K562 (cell line): ENCODE measurements around the gene PDE6C. TPM values are rescaled to one million over a fixed set of nuclear protein-coding genes. Genes with fewer than 3 reads are reported as not detected.

ENCODE experiments used
- ATF2 ChIP-seq: sonication (generic); formaldehyde crosslinking; IDR thresholded peaks from 2 replicates; pipeline ENCODE4 v1.8.1; 2022; ENCODE audit warnings: missing genetic modification reagents
- CBX8 ChIP-seq: fragments of 200-600 bp; sonication (generic); IDR thresholded peaks from 2 replicates; pipeline ENCODE4 v1.6.1; 2012; ENCODE audit warnings: borderline replicate concordance, mixed run types, low read depth, mild to moderate bottlenecking, moderate library complexity, mixed read lengths, low read length, control low read depth, inconsistent platforms; ENCODE audit not compliant: poor library complexity, severe bottlenecking; ENCODE audit errors: extremely low read depth
- E4F1 ChIP-seq: fragments of 250-450 bp; sonication (Bioruptor Pico); IDR thresholded peaks from 2 replicates; pipeline ENCODE4 v1.5.0; 2021; ENCODE audit warnings: mild to moderate bottlenecking, borderline replicate concordance
- ETS1 ChIP-seq: conservative IDR thresholded peaks from 2 replicates; pipeline ENCODE4 v1.6.1; 2011; ENCODE audit warnings: low read depth, mild to moderate bottlenecking, low read length; ENCODE audit not compliant: control insufficient read depth
- ETV1 ChIP-seq: fragments of 450-650 bp; conservative IDR thresholded peaks from 2 replicates; pipeline ENCODE4 v1.6.1; 2016; ENCODE audit warnings: missing genetic modification characterization, control low read depth, low read depth, missing compliant biosample characterization
- GTF3C2 ChIP-seq: IDR thresholded peaks from 3 replicates; pipeline ENCODE4 v1.6.1; 2011; ENCODE audit warnings: borderline replicate concordance, mild to moderate bottlenecking, moderate library complexity; ENCODE audit not compliant: insufficient read length; ENCODE audit errors: extremely low read depth
- HMG20A ChIP-seq: fragments of 450-650 bp; formaldehyde crosslinking; conservative IDR thresholded peaks from 2 replicates; pipeline ENCODE4 v1.4.0; 2020; ENCODE audit warnings: mild to moderate bottlenecking, mixed read lengths
- L3MBTL2 ChIP-seq: fragments of 450-650 bp; IDR thresholded peaks from 2 replicates; pipeline ENCODE4 v1.6.1; 2016; ENCODE audit warnings: mild to moderate bottlenecking, moderate library complexity
- NKRF ChIP-seq: fragments of 450-650 bp; IDR thresholded peaks from 2 replicates; pipeline ENCODE4 v1.6.1; 2016; ENCODE audit warnings: borderline replicate concordance
- PHTF2 ChIP-seq: fragments of 250-450 bp; sonication (Bioruptor Pico); IDR thresholded peaks from 2 replicates; pipeline ENCODE4 v1.5.0; 2021; ENCODE audit warnings: mild to moderate bottlenecking
- TGIF2 ChIP-seq: sonication (generic); formaldehyde crosslinking; IDR thresholded peaks from 2 replicates; pipeline ENCODE4 v1.8.1; 2022; ENCODE audit warnings: mild to moderate bottlenecking, missing genetic modification reagents, moderate library complexity
- ZNF57 ChIP-seq: fragments of 450-650 bp; formaldehyde crosslinking; IDR thresholded peaks from 2 replicates; pipeline ENCODE4 v1.4.0; 2020; ENCODE audit warnings: mild to moderate bottlenecking, moderate library complexity
- ZNF655 ChIP-seq: fragments of 250-450 bp; sonication (Bioruptor Pico); IDR thresholded peaks from 2 replicates; pipeline ENCODE4 v1.5.0; 2021
- ZNF780A ChIP-seq: fragments of 250-450 bp; sonication (Bioruptor Pico); IDR thresholded peaks from 2 replicates; pipeline ENCODE4 v1.5.0; 2021; ENCODE audit warnings: mild to moderate bottlenecking
- polyA plus RNA-seq, 8 experiments: library from polyadenylated mRNA; depleted of rRNA in 4 of 8; stranded (reverse) in 5 of 8; unstranded in 3 of 8; fragments of >200 nt; fragmentation: Nextera tagmentation in 2 of 8; fragmentation: Illumina TruSeq in 1 of 8; extraction: Ambion mirVana in 2 of 8; extraction: Trizol in 1 of 8; gene quantifications; 2 replicates each; pipeline versions ENCODE4 v1.2.1 to v1.2.3, GENCODE V29; 2011 to 2014; ENCODE audit warnings: inconsistent platforms in 1 of 8, missing spikeins in 1 of 8
- total RNA-seq, 7 experiments: library from RNA; depleted of rRNA in 6 of 7; stranded (reverse); fragments of >200 nt in 6 of 7; fragmentation: Illumina TruSeq in 2 of 7; extraction: Trizol in 2 of 7; gene quantifications; 2 replicates each; pipeline versions ENCODE4 v1.2.1 to v1.2.3, GENCODE V29; 2011 to 2021; ENCODE audit warnings: low replicate concordance in 1 of 7

Gene PDE6C
- total and polyA plus RNA-seq, 9 of the 15 experiments (the other 6 are each of a cell fraction or from before 2014, with no cell fraction given), result not detected

GRCh38 chr10:93702210-93703001, 90.1 kb downstream of the PDE6C start, which contains the start of gene FRA10AC1 (continued):
- TF ChIP-seq ATF2, result no peak
- peak; percentile 62 for TF ChIP-seq ETV1 (tag)
- TF ChIP-seq ZNF780A, result no peak
- TF ChIP-seq ZNF655 (CRISPR knock-in tag), result no peak
- TF ChIP-seq HMG20A (CRISPR knock-in tag), result no peak
- TF ChIP-seq TGIF2, result no peak
- no peak for TF ChIP-seq ETS1
- no peak for TF ChIP-seq CBX8
- TF ChIP-seq PHTF2 (CRISPR knock-in tag), result no peak
- no peak; the same call in 1 of the 2 replicates for TF ChIP-seq NKRF
- no peak for TF ChIP-seq ZNF57 (CRISPR knock-in tag)
- TF ChIP-seq L3MBTL2, result 0 out of 2 replicates have a peak, but pooled peaks have one; percentile 29
- TF ChIP-seq GTF3C2, result no peak
- TF ChIP-seq E4F1 (CRISPR knock-in tag), result no peak
